Kidney (tissue), 14 donors: Measurements from ENCODE around the gene NLGN2. TPM values are rescaled to one million over a fixed set of nuclear protein-coding genes. Genes with fewer than 3 reads are reported as not detected.

Source experiments
- DNase-seq, 5 donors: peaks; one replicate each; pipeline ENCODE4 v3.0.0-alpha.2; 2013 to 2020
- FAIRE-seq: peaks from 2 replicates; lab custom pipeline; 2012; peaks lifted over from hg19 to GRCh38; lab: Jason Lieb, UNC
- H3K27ac ChIP-seq, 2 donors: one replicate each; pipeline ENCODE4 v1.7.0; 2013; ENCODE audit warnings: low read depth in 2 of 2, low read length in 2 of 2, inconsistent platforms in 1 of 2
- H3K27me3 ChIP-seq: one replicate; pipeline ENCODE4 v1.7.1; 2013; ENCODE audit warnings: low read length, inconsistent platforms; ENCODE audit not compliant: control insufficient read depth, insufficient read depth
- H3K36me3 ChIP-seq, 3 donors: one replicate each; pipeline versions ENCODE4 v1.7.0 to v1.7.1; 2013; ENCODE audit warnings: low read length in 3 of 3, control low read depth in 1 of 3, inconsistent platforms in 1 of 3; ENCODE audit not compliant: insufficient read depth in 3 of 3, control insufficient read depth in 2 of 3
- H3K4me1 ChIP-seq, 3 donors: one replicate each; pipeline versions ENCODE4 v1.7.0 to v1.7.1; 2013; ENCODE audit warnings: low read length in 3 of 3, inconsistent platforms in 1 of 3, low read depth in 1 of 3; ENCODE audit not compliant: control insufficient read depth in 2 of 3, insufficient read depth in 2 of 3
- H3K4me3 ChIP-seq, 3 donors: one replicate each; pipeline versions ENCODE4 v1.7.0 to v1.8.1; 2013; ENCODE audit warnings: low read length in 3 of 3, control low read depth in 1 of 3, inconsistent platforms in 1 of 3
- H3K9ac ChIP-seq, 3 donors: one replicate each; pipeline versions ENCODE4 v1.7.0 to v1.7.1; 2013; ENCODE audit warnings: low read length in 3 of 3, control low read depth in 1 of 3, inconsistent platforms in 1 of 3
- H3K9me3 ChIP-seq, 3 donors: one replicate each; pipeline versions ENCODE4 v1.7.0 to v1.7.1; 2013; ENCODE audit warnings: low read length in 3 of 3, control low read depth in 1 of 3, inconsistent platforms in 1 of 3; ENCODE audit not compliant: control insufficient read depth in 2 of 3, insufficient read depth in 1 of 3
- intact Hi-C: fragments of 100-400 bp; cut with DNase I; formaldehyde crosslinking; loops from one replicate; pipeline ENCODE4 v1.11.1; 2022
- polyA plus RNA-seq: library from polyadenylated mRNA; stranded (reverse); fragments of 350-450 nt; fragmentation: Illumina TruSeq; extraction: RNeasy Lipid Tissue Mini Kit (QIAGEN cat#74804); gene quantifications from one replicate; pipeline ENCODE4 v1.2.3, GENCODE V29; 2014; ENCODE audit warnings: low read depth, low replicate concordance; ENCODE audit not compliant: insufficient read depth
- total RNA-seq: library from RNA; stranded (reverse); fragmentation: NEBNext Ultra II Directional; extraction: Animal tissue kit (Norgen Biotek cat#: 25700); gene quantifications from one replicate; pipeline ENCODE4 v1.2.1, GENCODE V29; 2021
- TF ChIP-seq, protein P1 (sequence below): IDR thresholded peaks from 3 replicates; pipeline ENCODE4 v1.5.1; 2012; ENCODE audit warnings: mild to moderate bottlenecking, moderate library complexity, borderline replicate concordance; ENCODE audit not compliant: insufficient read depth; ENCODE audit errors: extremely low read depth
- donor health status: control.
- donor health status: control.
- donor health status: control.
- donor health status: control.
- donor health status: control.
- donor health status: DM: yes; HTN: yes; CAD: no.
- donor health status: Normal renal cell carcinoma (clear cell type).

Gene NLGN2
- total and polyA plus RNA-seq, 2 donors from 2014 or later, result 7.3 to 23.4 TPM

DNA sequence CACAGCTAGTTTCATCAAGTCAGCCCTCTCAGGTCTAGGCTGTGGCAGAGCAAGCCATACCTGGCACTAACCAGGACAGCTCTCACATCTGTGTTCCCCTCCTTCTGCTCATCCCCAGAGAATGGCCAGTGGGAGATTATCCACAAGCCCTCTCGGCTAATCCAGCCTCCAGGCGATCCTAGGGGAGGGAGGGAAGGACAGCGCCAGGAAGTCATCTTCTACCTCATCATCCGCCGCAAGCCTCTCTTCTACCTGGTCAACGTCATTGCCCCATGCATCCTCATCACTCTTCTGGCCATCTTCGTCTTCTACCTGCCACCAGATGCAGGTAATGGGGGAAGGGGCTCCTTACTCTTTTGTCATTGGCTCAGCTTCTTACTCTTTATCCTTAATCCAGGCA, 40.8 kb downstream of the NLGN2 start:
- H3K9ac ChIP-seq, result no peak overlapping the region
- H3K9me3 ChIP-seq, result no peaks in the 10 kb centered on the region
- no peak overlapping the region for H3K27ac ChIP-seq
- FAIRE-seq, result no peak
- TF ChIP-seq, protein P1, sequence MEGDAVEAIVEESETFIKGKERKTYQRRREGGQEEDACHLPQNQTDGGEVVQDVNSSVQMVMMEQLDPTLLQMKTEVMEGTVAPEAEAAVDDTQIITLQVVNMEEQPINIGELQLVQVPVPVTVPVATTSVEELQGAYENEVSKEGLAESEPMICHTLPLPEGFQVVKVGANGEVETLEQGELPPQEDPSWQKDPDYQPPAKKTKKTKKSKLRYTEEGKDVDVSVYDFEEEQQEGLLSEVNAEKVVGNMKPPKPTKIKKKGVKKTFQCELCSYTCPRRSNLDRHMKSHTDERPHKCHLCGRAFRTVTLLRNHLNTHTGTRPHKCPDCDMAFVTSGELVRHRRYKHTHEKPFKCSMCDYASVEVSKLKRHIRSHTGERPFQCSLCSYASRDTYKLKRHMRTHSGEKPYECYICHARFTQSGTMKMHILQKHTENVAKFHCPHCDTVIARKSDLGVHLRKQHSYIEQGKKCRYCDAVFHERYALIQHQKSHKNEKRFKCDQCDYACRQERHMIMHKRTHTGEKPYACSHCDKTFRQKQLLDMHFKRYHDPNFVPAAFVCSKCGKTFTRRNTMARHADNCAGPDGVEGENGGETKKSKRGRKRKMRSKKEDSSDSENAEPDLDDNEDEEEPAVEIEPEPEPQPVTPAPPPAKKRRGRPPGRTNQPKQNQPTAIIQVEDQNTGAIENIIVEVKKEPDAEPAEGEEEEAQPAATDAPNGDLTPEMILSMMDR, result no peak
- H3K4me3 ChIP-seq, result no peak overlapping the region
- peaks cover 0 to 3% (median 3%) of the 10 kb centered on the region in 3 donors for H3K4me1 ChIP-seq
- H3K36me3 ChIP-seq, result no peaks in the 10 kb centered on the region
- intact Hi-C loops, result no loop called here
- no peak for DNase-seq
- peaks cover 8% of the 10 kb centered on the region for H3K27me3 ChIP-seq

DNA sequence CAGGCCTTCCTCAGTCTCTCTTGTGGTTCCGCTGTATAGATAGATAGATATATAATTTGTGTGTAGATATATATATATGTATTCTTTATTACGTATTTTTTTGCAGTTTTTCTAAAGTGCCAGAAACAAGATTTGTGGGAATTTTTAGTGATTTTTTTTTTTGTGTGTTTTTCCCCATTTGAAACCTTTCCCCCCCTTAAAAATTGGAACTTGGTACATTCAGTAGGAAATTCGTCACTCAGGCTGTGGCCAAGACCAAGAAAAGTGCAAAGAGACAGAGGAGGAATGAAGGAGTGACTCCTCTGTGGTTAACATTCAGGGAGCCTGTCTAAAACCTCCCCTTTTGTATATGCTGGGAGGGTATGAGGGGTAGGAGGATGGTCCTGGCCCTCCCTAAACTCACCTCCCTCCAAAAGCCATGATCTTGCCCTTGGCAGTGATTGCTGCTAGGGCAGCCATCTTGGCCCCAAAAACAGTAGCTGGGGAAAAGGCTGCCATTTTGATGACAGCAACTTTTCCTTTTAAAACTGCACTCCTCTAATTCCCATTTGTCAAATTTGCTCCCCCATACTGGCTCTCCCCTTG, 52.4 kb downstream of the NLGN2 start:
- Histone ChIP-seq H3K4me1 (peaks cover 0 to 3% (median 0%) of the 10 kb centered on the region in 3 donors), H3K27ac (no peak overlapping the region), H3K36me3 (peaks cover 0 to 6% (median 3%) of the 10 kb centered on the region in 3 donors), H3K27me3 (no peaks in the 10 kb centered on the region), H3K9me3 (no peaks in the 10 kb centered on the region), H3K9ac (no peak overlapping the region), H3K4me3 (no peak overlapping the region)
- TF ChIP-seq, protein P1, result no peak
- DNase-seq (no peak), FAIRE-seq (no peak)
- intact Hi-C loops, result no loop called here

DNA sequence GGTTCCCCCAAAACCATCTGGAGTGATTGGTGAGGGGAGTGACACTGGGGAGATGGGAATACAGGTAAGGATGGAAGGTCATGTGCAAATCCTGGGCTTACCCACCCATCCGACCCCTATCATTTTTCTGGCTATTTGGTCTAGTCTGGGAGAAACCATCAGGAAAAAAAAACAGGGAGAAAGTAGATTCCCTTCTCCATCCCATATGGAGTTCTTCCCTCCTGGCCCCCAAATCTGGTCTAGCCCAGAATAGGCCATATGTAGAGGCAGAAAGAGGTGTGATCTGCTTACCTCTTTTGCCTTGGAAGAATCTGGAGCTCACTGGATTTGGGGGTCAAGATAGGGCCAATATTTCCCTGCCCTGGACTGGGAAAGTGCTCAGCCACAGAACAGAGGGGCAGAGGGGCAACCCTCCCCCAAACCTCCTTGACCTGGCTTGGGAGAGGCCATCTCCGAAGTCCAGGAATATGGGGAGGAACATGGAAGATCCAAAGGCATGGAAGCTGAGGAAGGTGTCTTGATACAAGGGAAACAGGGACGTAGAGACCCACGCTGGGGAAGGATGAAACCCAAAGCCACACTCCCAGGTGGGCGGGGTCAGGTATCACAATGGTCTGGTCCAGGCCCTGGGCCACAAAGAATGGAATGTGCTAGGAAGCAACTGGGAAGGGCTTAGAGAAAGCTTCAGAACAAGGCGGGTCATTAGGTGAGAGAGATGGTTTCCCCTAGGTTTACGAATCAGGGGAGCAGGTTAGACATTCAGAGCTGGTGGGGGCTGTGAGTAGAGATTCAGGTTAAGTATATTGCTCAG, 53.4 kb downstream of the NLGN2 start:
- TF ChIP-seq, protein P1, result no peak
- Histone ChIP-seq H3K4me3 (no peak overlapping the region), H3K9ac (no peak overlapping the region), H3K27me3 (no peaks in the 10 kb centered on the region), H3K27ac (no peak overlapping the region), H3K36me3 (peaks cover 0 to 9% (median 3%) of the 10 kb centered on the region in 3 donors), H3K4me1 (peaks cover 0 to 3% (median 0%) of the 10 kb centered on the region in 3 donors), H3K9me3 (no peaks in the 10 kb centered on the region)
- intact Hi-C loops, result no loop called here
- DNase-seq (no peak), FAIRE-seq (no peak)
